Retinal pigment epithelial cell (primary cell): Measurements from ENCODE around the gene S100A16.

Experiments used
- DNase-seq: peaks from one replicate; pipeline ENCODE4 v3.0.0-alpha.2; 2010; ENCODE audit warnings: low read depth
- H3K4me3 ChIP-seq: 2 replicates; pipeline ENCODE4 v1.5.1; 2011; ENCODE audit warnings: mild to moderate bottlenecking, low read length, control low read depth, moderate library complexity
- CTCF ChIP-seq: conservative IDR thresholded peaks from 2 replicates; pipeline ENCODE4 v1.5.1; 2011; ENCODE audit warnings: low read depth, low read length, control low read depth, inconsistent platforms

S100A16 gene

GRCh38 chr1:153571706-153572105, 41.2 kb downstream of the S100A16 start:
- no peak overlapping the region for H3K4me3 ChIP-seq
- TF ChIP-seq CTCF = no peak
- no peak for DNase-seq

GRCh38 chr1:153570874-153571273, 42.1 kb downstream of the S100A16 start:
- DNase-seq = no peak
- H3K4me3 ChIP-seq = no peak overlapping the region
- TF ChIP-seq CTCF = no peak

GRCh38 chr1:153569465-153569864, 43.5 kb downstream of the S100A16 start:
- DNase-seq = no peak
- H3K4me3 ChIP-seq = no peak overlapping the region

GRCh38 chr1:153568367-153569099, 44.4 kb downstream of the S100A16 start:
- DNase-seq = no peak
- TF ChIP-seq CTCF = peak; percentile 98
- H3K4me3 ChIP-seq = peak overlapping the region; percentile 24

More at GRCh38 chr1:153569465-153569864, 43.5 kb downstream of the S100A16 start:
- TF ChIP-seq CTCF = no peak

GRCh38 chr1:153567621-153568366, 45.1 kb downstream of the S100A16 start:
- no peak overlapping the region for H3K4me3 ChIP-seq
- DNase-seq = no peak
- TF ChIP-seq CTCF = no peak

GRCh38 chr1:153566414-153567371, 46.2 kb downstream of the S100A16 start:
- H3K4me3 ChIP-seq = no peak overlapping the region
- DNase-seq = peak; percentile 98
- TF ChIP-seq CTCF = no peak
